ENCODE data around the gene PYGL. TPM values are rescaled to one million over a fixed set of nuclear protein-coding genes. Genes with fewer than 3 reads are reported as not detected.

Gene PYGL
- total RNA-seq (2014; rRNA removed; shearing (Covaris generic); ENCODE audit: low replicate concordance), result 0.63 and 2.3 TPM in 2 replicates

DNA sequence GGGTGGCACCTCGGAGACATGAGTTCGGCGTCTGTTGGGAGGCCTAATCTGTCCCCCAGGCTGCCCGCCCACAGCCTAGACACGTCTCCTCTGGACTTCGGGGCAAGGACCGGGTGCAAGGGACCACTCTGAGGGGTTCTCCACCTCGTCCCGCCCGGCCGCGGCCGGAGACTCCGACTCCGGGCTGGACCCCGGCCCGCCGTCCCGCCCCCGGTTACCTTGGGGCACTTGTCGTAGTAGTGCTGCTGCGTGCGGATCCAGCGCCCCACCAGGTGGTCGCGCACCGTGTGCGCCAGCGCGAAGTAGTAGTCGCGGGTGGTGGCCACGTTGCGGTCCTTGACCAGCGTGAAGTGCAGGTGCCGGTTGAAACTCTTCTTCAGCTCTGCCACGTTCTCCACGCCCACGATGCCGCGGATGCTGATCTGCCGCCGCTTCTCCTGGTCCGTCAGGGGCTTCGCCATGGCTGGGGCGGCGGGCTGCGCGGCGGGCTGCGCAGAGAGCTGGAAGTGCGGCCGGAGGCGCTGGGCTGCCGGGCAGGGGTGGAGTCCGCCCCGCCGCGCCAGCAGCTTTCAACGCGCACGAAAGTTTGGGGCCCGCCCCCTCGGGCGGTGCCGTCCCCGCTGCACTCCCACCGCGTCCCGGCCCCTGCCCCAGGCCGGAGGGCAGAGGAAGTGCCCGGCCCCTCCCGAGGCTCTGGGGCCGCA is at the start of gene PYGL:
PYGL (minus strand) TSS at position 541 of the 704 bp plus-strand sequence; CDS start at position 461, 80 bp downstream.
- peak; percentile 71 for DNase-seq
- H3K36me3 ChIP-seq, result no peaks in the 10 kb centered on the region
- H3K4me3 ChIP-seq, result peak within 1 kb of the TSS; percentile 74
- no peaks in the 10 kb centered on the region for H3K9me3 ChIP-seq
- no peaks in the 10 kb centered on the region for H3K27me3 ChIP-seq

DNA sequence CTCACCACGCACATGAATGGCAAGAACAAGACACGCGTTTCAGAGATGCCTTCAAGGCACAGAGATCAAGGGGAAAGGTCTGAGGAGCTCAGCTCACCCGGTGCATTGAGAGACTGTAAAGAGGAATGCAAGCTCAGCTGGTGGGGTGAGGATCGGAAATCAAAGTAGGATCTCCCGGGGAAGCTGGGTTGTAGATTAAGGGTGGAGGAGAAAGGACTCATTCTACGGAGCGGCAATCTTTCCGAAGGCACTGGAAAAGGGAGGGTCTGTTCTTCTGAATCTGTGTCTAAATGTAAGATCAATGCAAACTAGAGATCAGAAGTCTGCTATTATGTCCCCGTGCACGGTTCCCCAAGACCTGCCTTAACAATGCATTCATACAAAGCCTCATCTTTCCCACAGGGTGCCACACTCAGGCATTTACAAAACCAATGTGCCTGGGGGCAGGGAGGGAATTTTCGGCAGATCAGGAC is 41.6 kb upstream of the PYGL start:
- Histone ChIP-seq H3K36me3 (no peaks in the 10 kb centered on the region), H3K9me3 (no peaks in the 10 kb centered on the region), H3K27me3 (no peaks in the 10 kb centered on the region), H3K4me3 (no peak overlapping the region)
- DNase-seq, result no peak

DNA sequence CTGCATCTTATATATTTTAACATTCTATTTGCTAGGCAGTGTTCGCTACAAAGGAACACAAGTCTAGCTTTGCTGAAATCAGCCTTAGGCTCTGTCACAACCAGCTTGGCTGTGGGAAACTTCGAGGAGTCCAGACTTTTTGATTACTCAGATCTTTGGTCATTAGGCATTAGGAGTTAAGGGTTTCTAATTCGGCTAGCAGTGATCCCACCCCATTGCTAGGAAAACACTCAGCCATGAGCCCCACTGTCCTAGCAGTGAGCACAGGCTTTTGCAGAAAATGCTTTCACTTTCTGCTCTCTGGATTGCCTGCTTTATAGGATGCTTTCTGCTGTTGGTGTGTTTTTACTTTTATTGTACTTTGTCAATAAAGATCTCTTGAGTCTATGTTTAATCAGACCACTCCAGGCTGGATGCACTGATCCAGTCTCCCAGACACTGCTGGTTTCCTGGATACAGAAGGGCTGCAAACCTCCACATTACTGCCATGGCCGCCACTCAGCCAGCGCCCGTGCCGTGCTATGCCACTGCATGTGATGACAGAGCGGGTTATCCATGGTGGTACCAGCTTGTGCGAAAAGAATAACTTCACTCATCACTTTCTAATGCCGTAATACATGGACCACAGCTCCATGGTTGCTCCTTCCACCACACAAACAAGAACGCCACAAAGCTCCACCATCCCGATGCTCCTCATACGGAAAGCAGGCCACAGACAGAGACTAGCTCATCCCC is 41.0 kb upstream of the PYGL start:
- Histone ChIP-seq H3K27me3 (no peaks in the 10 kb centered on the region), H3K9me3 (no peaks in the 10 kb centered on the region), H3K4me3 (no peak overlapping the region), H3K36me3 (no peaks in the 10 kb centered on the region)
- DNase-seq, result no peak

DNA sequence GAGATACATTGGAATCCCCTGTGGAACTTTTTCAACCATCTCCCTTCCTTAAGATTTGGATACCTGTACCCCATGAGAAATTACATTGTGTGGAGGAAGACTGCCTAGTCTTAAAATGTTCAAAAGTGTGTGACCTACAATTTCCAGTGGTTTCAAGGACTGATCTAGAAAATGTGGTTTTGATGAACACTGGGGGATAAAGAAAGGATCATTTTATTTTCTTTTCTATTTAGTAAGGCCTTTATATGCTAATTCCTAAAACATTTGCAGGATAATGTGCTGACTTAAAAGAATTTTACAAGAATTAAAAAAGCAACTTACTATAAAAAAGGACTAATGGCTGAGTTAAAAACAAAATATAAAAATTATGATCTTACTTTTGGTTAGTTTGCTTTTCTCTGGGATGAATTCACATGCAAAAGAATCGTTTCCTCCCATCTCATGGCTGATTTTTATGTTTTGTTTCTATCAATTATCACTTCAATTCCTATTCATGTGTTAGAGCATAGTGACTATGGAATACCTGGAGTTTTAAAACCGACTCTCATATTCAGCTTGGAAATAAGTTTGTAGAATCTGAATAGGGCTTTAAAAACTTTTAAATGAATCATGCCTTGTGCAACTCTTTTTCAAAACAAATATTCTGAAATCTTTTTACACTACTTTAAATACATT is 39.9 kb upstream of the PYGL start:
- Histone ChIP-seq H3K27me3 (no peaks in the 10 kb centered on the region), H3K36me3 (no peaks in the 10 kb centered on the region), H3K9me3 (no peaks in the 10 kb centered on the region), H3K4me3 (no peak overlapping the region)
- DNase-seq, result no peak

DNA sequence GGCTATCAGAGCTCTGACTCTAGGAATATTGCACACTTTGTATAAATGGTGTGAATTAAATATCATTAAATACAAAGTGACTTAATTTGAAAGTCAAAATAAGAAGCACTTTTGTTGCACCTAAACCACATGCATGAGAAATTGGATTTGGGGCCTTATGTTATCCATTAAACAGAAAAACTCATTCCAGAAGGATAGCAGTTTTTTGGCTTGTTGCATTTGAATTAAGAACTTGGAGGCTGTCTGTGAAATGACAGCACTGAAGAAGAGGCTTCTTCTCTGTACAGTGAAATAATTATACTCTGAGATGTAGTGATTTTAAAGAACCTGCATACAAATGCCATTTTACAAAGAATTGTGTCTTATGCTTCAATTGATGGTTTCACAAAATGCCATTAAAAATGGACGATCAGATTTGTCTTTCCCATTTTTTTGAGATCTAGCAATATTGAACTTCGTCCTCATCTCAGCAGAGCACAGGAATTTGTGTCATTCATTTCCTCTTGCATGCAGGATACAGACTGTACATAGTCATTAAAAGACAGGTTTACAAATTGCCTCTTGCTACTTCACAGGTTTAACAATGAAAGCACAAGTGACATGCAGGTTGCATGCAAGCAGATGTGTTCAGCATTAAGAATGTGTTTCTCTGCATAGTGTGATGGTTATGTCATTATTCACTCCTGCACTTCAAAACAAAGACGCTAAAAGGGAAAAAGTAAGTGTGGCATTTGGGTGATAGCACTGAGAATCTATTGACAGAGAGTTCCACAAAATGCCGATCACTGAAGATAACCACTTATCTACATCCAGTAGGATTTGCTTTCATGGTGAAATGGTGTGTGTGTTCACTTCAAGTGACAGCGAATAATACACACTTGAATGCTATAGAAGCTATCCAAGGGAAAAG is 35.9 kb upstream of the PYGL start:
- no peak overlapping the region for H3K4me3 ChIP-seq
- no peaks in the 10 kb centered on the region for H3K9me3 ChIP-seq
- DNase-seq, result no peak
- no peaks in the 10 kb centered on the region for H3K36me3 ChIP-seq
- no peaks in the 10 kb centered on the region for H3K27me3 ChIP-seq

DNA sequence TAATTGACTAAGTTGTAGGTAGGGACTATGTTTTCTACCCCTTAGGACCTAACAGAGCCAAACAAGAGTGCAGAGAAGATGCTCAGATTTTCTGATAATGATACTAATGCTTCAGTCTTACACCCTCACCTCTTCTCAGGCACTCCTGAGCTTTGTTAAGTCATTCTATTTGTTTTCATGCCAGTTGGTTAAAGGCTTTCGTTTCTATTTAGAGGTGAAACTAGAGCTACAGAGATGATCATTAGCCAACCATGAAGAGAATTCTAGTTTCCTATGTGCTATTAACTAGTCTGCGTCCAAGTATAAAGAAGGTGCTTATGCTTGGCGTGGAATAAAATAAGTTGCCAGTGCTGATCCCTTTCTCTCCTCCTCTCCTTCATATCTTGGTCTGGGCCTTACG is 34.6 kb upstream of the PYGL start:
- no peaks in the 10 kb centered on the region for H3K9me3 ChIP-seq
- no peaks in the 10 kb centered on the region for H3K27me3 ChIP-seq
- no peak overlapping the region for H3K4me3 ChIP-seq
- no peaks in the 10 kb centered on the region for H3K36me3 ChIP-seq
- DNase-seq, result no peak

DNA sequence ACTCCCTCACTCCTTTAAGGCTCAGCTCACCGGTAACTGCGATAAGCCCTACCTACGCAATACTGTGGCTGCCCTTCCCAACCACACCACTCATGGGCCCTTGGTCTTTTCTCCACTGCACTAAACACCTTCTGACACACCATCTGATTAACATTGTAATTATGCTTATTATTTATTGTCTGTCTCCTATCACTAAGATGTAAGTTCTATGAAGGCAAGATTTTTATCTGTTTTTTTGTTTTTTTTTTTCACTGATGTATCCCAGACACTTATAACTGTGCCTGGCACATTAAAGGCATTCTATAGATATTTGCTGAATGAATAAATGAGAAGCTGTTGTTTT is 34.2 kb upstream of the PYGL start:
- H3K27me3 ChIP-seq, result no peaks in the 10 kb centered on the region
- no peaks in the 10 kb centered on the region for H3K9me3 ChIP-seq
- H3K4me3 ChIP-seq, result no peak overlapping the region
- no peak for DNase-seq
- no peaks in the 10 kb centered on the region for H3K36me3 ChIP-seq

DNA sequence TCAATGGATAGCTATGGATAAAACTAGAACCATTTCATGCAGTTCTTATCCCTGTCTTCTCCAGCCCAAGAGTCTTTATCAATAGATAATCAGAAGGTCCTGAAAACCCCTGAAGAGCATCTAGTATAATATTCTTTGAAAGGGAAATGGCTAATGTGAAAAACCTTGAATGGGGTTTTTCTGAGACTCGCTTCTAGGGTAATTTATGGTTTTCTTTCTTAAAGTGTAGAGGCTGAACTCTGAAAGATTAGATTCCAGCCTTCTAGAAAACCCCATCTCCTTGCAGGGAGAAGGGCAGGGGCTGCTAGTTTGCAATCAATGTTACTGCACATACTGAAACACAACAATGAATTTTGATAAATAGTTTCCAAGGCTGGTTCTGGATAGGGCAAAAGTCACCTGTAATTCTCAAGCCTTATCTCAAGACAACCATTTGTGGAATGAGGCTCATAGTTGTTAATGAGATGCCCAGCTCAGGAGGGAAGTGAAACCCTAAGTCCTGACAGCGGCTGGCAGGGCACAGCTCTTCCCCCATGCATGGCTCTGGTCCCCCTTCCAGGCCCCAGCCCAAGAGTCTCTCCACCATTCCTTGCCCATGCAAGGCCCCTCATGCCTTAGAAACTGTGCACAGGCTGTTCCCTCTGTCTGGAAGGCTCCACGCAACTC is 33.7 kb upstream of the PYGL start:
- no peak for DNase-seq
- Histone ChIP-seq H3K4me3 (no peak overlapping the region), H3K36me3 (no peaks in the 10 kb centered on the region), H3K27me3 (no peaks in the 10 kb centered on the region), H3K9me3 (no peaks in the 10 kb centered on the region)

DNA sequence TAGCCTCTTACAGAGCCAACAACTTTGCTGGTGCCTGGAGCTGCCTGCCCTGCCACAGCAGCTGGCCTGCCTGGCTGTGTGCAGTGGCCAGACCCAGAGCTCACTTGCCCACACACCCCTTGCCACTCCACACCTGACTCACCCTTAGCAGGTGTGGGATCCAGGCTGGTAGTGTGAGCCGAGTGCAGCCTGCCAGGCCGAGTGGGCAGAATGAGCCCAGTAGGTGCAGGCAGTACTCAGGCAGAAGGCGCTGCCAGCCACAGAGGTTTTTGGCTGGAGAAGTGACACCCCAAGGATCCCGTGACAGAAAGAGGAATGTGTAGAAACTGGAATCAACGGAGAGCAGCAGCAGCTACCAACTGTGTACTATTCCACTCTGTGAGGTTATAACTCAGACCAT is 29.8 kb upstream of the PYGL start:
- H3K9me3 ChIP-seq, result no peaks in the 10 kb centered on the region
- H3K27me3 ChIP-seq, result no peaks in the 10 kb centered on the region
- no peak overlapping the region for H3K4me3 ChIP-seq
- H3K36me3 ChIP-seq, result no peaks in the 10 kb centered on the region
- no peak for DNase-seq

DNA sequence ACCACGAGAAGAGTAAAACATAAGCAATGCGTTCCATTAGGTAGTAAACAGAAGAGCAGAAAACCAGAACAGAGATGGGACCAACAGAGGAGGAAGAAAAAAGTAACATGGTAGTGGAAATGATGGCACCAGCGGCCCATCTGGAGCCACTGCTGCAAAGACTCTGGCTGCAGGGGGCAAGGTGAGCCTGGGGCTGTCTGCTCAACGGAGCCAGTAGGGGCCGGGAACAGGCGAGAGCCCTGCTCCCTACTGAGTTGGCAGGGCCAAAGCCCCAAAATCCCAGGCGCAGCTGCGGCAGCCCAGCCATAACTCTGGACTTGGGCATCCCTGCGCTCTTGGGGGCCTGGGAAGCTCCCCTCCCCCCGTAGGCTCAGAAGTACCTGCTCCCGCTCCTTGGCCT is 28.5 kb upstream of the PYGL start:
- H3K9me3 ChIP-seq, result no peaks in the 10 kb centered on the region
- no peaks in the 10 kb centered on the region for H3K27me3 ChIP-seq
- no peak overlapping the region for H3K4me3 ChIP-seq
- no peak for DNase-seq
- no peaks in the 10 kb centered on the region for H3K36me3 ChIP-seq

DNA sequence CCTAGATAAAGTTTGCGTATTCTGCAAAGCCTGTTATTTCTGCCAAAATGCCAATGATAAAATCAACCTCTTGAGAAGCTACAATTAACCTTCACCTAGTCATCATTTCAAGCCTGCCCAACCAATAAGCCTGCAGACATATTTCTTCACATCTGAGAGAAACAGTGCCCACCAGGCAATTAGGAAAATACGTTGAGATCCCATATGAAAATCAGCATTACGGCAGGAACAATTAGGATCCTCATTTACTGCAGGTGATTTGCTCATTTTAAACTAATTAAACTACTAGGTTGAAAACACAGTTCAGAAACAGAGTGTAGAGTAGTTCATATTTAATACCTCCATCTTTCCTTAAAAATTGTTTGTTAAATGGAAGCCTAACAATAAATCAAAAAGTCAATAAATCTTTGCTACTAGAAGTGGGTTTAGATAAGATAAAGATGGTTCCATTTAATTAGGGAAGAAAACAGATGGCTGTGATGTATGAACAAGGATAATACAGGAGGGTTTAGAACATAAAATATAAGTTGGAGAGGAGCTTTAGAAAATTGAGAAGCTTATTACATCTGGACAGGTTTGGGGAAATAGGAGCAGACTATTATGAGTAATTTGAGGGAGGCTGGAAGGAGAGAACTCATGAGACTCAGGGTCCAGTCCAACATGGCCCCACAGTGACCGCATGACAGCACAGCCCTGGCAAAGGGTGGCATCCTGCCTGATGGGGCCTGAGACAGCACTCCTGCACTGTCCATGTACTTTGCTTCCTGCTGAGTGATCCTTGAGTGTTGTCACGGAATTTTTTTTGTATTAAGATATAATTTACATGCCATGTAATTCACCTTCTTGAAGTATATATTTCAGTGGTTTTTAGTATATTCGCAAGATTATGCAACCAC is 26.9 kb upstream of the PYGL start:
- Histone ChIP-seq H3K27me3 (no peaks in the 10 kb centered on the region), H3K36me3 (no peaks in the 10 kb centered on the region), H3K9me3 (no peaks in the 10 kb centered on the region), H3K4me3 (no peak overlapping the region)
- DNase-seq, result no peak

DNA sequence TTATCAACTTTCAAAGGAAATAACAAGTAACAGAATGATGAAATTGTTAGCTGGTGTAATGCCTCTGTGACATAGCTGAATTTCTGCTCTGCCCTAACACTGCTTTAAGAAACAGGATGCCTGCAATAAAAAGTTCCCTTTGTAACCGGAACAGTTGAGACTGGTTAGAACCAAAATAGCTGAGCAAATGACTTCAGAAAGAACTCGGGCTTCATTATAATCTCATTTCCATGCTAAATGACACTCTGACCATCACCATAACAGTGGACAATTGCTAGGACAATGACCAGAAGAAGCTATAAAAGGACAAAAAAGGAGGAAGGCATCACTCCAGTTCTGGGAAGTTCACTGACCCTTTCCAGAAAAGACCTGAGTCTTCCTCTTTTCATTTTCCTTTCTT is 23.5 kb upstream of the PYGL start:
- no peak for DNase-seq
- H3K27me3 ChIP-seq, result no peaks in the 10 kb centered on the region
- no peak overlapping the region for H3K4me3 ChIP-seq
- H3K36me3 ChIP-seq, result no peaks in the 10 kb centered on the region
- H3K9me3 ChIP-seq, result no peaks in the 10 kb centered on the region

DNA sequence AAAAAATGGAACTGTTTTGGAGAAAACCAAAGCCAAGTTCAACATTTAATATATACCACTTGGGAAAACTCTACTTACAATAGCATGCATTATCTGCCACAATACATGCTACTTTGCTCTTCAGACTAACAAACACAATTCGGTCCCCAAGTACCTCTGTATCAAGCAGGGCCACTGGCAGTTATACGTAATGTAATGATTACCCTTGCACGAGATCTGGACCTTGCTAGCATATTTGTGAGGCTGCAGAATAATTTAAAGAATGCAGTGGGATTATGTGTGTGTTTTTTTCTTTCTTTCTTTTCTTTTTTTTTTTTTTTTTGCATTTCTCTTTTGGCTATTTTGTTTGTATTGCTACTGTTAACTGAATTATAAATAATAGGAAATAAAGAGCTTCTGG is 22.8 kb upstream of the PYGL start:
- Histone ChIP-seq H3K27me3 (no peaks in the 10 kb centered on the region), H3K4me3 (no peak overlapping the region), H3K36me3 (no peaks in the 10 kb centered on the region), H3K9me3 (no peaks in the 10 kb centered on the region)
- DNase-seq, result no peak

DNA sequence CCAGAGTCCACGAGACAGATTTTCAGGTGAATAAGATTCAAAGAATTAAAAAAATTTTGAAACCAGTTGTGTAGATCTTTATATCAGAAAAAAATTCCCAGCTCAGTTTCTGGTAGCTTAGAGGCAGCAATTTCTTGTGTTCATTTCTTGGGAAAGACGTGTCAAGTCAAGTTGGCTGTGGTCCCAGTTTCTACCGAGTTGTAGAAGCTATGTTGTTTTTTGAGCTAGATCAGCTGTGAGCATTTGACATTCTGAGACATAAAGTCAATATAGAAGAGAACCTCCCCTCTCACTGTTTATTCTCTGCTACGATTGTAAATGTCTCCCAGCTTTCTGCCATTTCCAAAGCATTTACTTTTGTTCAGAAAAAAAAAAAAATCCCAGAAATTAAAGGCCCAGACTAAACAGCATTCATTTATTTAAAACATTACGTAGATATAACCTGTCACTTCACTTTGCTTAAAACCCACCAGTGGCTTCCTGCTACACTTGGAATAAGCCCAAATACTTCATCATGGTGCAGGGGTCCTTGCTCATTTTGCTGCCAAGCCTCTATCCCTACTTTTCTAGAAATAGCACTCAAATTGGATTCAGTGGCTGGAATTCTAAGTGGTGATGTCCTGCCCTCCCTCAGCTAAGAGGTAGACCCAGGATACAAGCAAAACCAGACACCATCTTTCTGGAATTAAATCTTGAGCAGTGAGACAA is 20.6 kb upstream of the PYGL start:
- H3K27me3 ChIP-seq, result no peaks in the 10 kb centered on the region
- DNase-seq, result peak; percentile 12
- no peak overlapping the region for H3K4me3 ChIP-seq
- H3K36me3 ChIP-seq, result no peaks in the 10 kb centered on the region
- no peaks in the 10 kb centered on the region for H3K9me3 ChIP-seq

DNA sequence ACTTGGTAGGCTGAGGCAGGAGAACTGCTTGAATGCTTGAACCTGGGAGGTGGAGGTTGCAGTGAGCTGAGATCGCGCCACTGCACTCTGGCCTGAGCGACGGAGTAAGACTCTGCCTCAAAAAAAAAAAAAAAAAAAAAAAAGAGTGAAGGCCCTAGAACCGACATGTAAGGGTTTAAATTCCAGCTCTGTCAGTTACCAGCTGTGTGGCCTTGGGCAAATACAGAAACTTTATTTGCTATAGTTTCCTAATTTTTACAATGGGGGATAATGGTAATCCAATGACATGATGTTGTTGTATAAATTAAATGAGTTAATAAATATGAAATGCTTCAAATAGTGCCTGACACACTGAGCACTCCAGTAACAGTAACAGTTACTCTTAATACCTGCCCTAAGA is 19.6 kb upstream of the PYGL start:
- no peaks in the 10 kb centered on the region for H3K9me3 ChIP-seq
- no peaks in the 10 kb centered on the region for H3K27me3 ChIP-seq
- H3K4me3 ChIP-seq, result no peak overlapping the region
- no peak for DNase-seq
- H3K36me3 ChIP-seq, result no peaks in the 10 kb centered on the region
